Measurements from ENCODE around the gene GALNS.
"Not testable (repeated sequence)": the region's sequence is repeated elsewhere in the genome, so short reads cannot be mapped to it uniquely, and the experiment has no call there.

The GALNS gene

DNA sequence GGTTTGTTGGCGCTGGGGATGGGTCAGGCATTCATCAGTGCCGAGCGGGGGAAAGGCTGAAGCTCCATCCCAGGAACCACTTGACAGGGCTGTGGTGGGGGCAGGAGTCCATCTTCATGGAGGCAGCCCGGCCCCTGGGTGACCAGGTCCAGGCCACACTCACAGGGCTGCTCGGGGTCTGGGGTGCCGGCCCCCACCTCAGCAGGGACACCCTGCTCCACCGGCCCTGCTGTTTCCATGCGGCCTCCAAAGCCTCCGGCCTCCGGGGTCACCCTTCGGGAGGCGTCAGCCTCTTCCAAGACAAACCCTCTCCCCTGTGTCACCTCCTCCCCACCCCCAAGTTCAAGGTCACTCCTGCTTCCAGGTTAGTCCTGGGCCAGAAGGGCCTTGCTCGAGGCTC is 22.1 kb downstream of the GALNS start:
- no peak for DNase-seq

DNA sequence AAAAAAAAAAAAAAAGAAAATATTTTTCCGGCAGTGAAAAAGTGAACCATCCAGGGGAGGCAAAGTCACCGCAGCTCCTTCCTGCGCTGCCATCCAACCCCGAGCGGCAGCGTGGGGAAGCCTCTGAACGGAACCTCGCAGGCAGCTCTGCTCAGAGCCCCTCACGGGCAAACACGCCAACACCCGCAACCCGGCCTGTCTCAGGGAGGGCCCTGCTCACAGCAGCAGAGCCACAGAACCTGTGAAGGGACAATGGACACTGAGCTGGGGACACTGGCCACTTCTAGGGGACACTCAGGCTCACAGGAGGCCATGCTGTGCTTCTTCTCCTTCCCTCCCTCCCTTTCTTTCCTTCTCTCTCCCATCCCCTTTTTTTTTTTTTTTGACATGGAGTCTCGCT is 23.7 kb downstream of the GALNS start:
- DNase-seq: no peak

DNA sequence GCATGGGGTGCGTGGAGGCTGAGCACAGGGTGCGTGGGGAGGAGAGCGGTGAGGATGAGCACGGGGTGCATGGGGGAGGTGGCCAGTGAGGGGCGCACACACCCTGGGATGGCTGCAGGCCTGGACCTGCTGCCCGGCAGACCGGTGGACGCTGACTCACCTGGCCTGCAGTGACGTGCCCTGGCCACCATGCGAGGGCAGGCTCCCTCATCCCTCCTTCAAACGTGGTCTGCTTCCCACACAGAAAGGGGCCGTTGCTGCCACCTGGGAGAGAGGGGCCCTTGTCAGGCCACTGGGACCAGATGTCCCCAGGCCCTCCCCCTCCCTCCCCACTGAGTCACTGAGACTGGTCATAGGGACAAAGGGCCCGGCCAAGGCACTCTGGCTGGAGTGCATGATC is 24.9 kb downstream of the GALNS start:
- no peak for DNase-seq

DNA sequence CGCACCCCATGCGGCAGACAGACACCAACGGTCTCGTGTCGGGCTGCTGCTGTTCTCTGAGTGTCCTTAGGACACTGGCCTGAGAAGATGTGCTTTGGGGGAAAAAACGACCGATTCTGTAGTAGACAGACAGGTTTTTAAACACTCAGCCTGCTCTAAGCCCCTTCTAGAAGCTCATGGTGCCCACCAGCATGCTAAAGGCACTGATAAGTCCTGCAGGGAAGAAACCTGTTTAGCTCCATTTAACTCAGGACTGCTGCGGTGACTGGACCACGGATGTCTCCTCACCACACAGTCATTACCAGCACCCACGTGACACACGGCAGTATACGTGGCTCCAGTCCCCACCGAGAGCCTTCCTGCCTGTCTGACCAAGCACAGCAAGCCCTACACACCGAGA is 26.0 kb downstream of the GALNS start:
- no peak for DNase-seq

DNA sequence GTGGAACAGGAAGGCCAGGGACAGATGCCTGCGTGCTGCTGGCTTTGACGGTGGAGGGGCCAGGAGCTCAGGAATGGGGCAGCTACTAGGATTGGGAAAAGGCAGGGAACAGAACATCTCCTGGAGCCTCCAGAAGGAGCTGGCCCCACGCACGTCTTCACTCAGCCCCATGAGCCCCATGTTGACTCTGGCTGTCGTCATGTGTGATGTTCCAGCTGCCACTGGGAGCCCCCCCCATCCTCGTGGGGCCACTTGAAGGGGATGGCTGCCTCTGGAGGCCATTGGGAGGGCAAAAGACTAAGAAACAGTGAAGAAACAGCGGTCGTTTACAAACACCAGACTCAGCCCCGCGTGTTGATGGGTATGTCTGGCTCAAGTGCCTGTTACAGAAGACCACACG is 26.5 kb downstream of the GALNS start:
- no peak for DNase-seq

DNA sequence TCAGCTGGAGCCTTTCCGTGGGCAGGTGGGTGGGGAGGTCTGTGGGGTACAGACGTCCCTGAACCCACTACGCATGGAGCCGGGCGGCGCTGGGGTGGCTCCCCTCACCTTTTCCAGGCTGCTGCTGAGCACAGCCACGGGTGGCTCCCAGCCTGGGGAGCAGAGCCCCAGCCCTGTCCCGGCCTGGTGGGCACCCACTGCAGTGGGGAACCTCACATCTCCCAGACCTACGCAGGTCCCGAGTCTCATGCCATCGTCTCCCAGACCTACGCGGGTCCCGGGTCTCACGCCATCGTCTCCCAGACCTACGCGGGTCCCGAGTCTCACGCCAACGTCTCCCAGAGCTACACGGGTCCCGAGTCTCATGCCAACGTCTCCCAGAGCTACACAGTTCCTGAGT is 28.0 kb downstream of the GALNS start:
- no peak for DNase-seq

DNA sequence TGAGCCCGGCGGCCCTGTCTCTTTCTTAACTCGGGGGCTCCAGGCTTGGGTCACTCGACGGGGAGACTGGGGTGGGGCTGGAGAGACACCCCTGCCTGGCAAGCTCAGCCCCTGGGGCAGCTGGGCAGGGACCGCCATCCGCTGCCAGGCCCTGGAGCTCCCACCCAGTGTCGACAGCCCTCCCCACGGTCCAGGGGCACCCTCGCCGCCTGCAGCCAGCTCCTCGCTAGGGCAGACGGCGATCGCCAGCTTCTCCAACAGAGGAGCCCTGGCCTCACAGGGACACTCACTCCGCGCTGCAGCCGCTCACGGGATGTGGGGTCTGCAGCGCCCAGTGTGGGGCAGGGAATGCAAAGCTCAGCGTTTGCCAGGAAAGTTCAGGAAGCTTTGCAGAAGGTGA is 29.0 kb downstream of the GALNS start:
- no peak for DNase-seq

DNA sequence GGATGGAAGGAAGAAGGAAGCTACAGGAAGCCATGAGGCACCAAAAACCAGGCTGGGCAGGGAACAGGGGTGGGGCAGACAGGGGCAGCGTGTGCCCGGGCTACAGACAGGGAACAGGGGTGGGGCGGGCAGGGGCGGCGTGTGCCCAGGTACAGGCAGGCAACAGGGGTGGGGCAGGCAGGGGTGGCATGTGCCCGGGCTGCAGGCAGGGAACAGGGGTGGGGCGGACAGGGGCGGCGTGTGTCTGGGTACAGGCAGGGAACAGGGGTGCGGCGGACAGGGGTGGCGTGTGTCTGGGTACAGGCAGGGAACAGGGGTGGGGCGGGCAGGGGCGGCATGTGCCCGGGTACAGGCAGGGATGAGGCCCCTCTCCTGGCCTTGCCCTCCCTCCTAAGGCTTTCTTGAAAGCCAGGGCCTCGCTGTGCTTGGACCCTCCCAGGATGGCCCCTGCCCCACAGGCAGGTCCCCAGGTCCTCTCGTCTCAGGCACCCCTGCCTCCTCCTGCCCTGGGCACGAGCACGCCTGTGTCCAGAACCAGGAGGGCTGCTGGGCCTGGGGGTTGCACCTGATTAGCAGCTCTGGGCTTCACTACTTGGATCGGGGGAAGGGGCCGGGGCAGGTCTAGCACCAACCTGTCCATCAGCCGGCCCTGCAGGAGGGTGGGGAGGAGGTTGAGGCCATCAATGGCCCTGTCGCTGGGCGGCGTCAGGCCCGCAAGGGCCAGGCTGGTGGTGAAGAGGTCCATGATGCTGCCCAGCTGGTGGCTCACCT is 30.5 kb downstream of the GALNS start:
- no peak for DNase-seq

DNA sequence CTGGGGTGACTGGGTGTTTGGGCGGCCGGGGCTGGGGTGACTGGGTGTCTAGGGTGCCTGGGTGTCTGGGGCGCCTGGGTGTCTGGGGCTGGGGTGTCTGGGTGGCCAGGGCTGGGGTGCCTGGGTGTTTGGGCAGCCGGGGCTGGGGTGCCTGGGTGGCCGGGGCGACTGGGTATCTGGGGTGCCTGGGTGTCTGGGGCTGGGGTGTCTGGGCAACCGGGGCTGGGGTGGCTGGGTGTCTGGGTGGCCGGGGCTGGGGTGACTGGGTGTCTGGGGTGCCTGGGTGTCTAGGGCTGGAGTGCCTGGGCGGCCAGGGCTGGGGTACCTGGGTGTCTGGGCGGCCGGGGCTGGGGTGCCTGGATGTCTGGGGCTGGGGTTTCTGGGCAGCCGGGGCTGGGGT is 31.6 kb downstream of the GALNS start:
- DNase-seq: no peak

DNA sequence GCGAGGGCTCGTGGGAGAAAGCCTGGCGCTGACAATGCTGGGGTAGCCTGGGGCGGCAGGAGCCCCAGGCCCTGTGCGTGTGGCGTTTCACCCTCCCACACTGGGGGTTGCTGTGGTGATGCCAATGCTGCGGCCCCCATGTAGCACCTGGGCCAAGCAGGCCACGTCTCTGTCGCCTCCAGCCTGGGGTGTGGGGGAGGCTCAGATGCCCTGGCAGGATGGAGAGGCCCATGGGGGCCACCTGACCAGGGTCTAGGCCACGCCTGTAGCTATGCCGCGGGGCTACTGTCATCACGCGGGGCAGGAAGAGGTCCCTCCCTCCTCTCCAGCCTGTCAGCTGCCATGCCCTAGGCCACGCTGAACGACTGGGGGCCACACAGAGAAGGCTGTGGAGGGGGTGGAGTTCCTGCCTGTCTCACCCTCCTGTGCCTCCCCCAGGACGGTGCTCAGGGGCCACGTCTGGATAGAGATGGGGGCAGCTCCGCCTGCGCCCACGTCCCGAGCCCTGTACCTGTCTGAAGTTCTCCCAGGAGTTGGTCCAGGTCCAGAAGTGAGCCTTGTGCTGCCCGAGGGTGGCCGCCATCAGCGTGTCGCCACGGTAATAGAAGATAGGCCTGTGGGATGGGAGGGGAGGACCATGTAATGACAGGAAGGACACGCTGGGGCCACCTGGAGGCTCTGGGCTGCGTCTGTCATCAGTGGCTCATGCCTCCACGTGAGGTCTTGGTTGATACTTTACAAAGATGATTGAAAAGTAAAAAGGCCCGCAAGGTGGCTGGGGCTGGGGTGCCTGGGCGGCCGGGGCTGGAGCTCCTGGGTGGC is 32.3 kb downstream of the GALNS start:
- DNase-seq: no peak

DNA sequence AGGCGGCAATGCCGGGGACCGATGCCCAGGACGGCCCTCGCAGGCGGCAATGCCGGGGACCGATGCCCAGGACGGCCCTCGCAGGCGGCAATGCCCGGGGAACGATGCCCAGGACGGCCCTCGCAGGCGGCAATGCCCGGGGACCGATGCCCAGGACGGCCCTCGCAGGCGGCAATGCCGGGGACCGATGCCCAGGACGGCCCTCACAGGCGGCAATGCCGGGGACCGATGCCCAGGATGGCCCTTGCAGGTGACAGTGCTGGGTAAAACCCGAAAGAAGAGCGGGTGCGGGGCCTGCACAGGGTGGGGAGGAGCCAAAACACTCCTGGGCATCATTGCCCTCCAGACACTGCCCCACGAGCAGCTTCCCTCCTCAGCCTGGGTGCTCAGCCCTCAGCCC is 33.1 kb downstream of the GALNS start:
- DNase-seq: not testable (repeated sequence)

DNA sequence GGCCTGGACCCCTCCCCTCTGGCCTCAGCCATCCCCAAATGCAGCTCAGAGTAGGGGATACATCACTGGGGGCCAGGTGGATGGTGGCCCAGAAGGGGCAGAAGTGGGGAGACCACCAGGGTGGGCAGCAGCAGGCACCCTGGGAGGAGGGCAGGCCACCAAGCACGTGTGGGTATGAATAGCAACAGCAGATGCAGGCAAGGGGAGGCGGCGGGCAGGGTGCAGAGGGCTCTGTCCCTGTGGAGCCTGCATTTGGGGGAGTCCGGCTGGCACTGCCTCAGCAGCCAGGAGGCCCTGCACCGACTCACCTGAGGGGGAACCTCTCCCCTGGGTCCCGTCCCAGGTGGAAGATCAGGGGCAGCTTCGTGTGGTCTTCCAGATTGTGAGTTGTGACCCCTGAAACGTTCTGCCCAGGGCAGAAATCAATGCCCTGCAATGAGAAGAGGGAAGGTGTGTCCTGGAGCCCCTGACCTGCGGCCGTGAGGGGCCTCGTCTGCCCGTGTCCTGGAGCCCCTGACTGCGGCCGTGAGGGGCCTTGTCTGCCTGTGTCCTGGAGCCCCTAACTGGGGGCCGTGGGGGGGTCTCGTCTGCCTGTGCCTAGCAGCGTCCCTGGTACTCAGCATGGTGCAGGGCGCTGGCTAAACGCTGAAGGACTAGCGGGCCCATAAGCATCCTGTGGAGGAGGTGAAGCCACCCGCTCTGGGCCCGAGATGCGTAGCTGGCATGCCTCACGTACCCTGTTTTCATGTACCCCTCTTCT is 34.3 kb downstream of the GALNS start:
- DNase-seq: no peak

DNA sequence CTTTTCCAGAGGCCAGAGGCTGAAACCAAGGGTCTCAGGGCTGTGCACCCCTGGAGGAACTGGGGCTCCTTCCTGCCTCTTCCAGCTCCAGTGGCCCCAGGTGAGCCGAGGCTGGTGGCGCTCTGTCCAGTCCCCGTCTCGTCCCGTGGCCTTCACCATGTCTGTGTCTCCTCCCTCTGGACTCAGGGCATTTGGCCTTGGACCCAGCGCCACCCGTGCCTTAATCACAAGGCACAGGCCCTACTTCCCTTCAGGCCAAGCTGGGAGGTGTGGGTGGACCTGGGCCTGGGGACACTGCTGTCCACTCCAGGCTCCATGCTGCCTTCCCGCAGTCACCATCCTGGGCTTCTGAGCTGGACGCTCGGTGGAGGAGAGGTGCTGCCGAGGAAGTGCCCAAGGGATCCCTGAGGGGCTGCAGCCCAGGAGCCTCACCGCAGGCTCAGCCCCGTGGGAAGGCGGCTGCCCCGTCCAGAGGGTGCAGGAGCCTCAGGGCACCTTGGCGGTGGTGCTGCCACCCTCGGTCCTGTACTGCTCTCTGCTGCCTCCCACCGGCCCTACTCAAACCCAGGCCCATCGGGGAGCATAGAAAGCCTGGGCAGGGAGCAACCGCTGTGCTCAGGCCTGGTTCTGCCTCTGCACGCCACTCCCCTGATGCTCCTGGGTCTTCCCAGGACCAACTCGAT is 35.4 kb downstream of the GALNS start:
- no peak for DNase-seq

DNA sequence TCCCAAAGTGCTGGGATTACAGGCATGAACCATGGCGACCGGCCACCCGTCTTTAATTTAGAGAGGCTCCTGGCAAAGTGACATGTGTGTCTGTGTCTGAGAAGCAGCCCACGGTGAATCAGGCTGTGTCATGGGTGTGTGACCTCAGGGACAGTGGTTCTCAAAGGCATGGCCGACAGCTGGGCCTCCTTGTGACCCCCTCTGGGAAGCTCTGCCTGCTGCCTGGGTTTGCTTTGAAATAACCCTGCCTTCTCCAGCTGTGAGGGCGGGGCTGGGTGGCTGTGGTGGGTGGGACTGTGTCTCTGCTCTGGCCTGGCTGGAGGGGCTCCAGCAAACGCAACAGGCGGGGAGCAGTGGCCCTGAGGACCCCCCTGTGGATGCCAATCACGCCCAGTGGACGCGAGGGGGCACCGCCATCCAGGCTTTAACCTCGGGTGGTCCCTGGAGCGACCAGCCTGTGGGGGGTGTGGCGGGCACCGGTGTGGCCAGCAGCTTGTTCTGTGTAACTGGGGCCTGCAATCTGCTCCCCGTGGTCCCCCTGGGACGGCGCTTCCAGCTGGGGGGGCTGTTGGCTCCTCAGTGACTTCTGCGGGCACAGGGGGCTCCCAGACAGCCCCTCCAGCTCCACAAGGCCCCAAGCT is 36.2 kb downstream of the GALNS start:
- DNase-seq: no peak

DNA sequence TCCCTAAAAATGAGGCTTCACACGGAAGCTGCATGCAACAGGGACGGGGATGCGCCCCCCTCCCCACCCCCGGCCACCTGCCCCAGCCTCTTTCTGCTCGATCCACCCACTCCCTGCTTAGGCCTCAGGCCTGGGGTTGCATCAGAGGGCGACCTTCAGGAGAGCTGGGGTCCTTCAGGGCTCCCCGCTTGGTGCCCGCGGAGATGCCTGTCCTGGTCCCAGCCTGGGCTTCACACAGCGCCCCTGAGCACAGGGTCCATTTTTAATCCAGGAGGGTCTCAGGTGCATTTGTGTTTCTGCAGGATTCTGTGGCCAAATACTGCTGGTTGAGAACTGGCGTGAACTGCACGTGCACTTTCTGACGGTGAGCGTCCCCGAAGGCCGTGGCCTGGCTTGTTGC is 37.6 kb downstream of the GALNS start:
- DNase-seq: no peak

DNA sequence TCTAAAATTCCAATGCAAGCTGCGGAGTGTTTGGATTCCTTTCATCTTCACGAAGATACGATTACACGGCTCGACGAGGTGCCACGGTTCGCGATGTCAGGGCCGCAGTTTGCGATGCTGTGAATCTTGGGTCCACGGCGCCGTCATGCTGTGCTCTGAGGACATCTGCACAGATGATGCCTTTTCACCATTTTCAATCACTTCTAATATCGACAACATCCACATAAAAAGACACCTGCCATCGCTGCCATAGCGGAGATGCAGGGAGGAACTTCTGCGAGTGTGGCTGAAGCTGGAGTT is 38.2 kb downstream of the GALNS start:
- DNase-seq: no peak

DNA sequence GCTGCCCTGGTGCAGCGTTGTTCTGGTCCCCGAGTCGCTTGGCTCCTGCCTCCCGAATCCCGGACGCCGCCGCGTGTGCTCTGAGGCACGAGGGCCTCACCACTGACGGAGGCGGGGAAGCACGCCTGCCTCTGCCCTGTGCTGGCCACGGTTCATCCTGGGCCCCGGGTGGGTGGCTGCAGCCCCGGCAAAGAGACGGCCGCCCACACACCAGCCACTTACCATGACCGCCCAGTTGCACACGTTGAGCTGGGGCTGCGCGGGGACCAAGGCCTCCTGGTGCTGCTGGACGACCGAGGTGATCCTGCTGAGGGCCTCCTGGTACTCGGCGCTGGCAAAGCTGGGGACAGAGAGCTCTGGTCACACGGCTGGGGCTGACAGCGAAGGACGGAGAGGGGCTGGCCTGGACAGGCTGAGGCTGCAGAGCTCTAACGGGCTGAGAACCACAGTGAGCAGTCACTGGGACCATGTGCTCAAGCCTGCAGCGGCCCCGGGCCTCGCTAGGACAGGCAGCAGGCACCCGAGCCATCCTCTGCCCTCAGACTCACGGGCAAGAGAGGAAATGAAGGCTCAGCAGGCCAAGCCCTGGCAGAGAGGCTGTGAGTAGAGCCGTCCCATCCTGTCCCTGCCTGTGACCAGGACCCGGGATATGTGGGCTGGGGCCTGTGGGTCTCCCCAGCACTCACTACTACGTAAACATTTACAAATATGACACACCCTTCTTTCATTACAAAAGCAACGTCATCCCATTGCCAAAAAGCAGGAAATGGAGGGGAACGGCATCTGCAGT is 38.8 kb downstream of the GALNS start:
- DNase-seq: no peak

DNA sequence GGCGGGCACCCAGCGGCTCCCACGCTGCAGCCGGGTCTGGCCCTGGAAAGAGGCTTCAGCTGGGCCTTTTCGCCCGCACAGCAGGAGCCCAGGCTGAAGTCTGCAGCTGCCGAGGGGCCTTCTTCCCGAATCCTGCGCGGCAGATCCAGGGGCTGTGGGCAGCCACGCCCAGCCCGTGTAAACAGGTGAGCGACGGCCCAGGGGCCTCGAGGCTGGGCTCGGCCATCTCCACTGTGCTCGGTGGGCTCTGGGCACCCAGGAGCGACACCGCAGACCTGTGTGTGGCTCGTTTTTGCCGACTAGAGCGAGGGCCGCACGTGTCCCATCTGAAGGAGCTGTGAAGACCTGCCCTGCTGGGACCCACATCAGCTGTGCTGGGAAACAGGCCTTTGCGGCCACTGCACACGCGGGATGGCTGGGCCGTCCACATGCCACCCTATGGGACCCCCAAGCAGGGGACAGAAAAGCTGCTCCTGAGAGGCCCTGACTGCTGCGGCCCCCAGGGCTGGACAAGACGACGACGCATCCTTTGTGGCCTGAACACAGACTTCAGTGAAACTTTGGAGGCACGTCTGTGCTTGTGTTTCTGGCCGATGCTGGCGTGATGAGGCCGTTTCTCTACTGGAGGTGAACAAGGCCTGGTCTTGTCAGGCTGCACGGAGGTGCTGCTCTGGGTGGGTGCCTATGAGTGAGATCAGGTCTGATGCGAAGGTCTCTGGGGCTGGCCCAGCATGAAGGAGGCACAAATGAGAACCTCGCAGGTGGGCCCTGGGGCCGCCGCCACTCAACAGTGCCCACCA is 39.8 kb downstream of the GALNS start:
- DNase-seq: no peak

DNA sequence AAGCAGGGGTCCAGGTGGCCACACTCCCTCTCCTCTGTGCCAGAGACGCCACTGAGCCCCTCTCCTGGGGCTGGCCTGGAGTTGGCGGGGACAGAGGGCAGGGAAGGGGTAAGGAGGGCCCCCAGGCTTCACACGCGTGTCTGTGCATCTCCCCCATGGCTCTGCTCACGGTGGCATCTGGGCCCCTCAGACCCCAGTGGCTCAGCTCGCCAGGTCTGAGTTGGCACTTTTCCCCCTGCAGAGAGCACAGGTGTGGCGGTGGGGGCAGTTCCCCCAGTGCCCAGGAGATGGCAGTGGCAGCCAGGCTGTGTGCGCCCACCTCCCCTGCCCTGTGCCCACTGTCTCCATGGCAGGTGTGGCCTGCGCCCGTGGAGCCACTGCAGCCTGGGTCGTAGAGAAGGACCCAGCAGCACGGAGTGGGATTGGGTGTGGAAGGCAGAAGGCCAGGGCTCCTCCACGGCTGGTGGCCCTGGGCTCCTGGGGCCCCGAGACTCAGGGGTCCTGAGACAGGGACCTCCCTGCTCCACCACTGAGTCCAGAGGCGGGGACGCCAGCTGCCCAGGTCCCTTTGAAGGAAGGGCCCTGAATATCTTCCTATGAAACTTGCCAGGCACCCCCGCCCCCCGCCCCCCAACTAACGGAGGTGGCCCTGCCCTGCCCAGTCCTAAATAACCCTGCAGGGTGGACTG is 40.7 kb downstream of the GALNS start:
- peak; percentile 7 for DNase-seq

DNA sequence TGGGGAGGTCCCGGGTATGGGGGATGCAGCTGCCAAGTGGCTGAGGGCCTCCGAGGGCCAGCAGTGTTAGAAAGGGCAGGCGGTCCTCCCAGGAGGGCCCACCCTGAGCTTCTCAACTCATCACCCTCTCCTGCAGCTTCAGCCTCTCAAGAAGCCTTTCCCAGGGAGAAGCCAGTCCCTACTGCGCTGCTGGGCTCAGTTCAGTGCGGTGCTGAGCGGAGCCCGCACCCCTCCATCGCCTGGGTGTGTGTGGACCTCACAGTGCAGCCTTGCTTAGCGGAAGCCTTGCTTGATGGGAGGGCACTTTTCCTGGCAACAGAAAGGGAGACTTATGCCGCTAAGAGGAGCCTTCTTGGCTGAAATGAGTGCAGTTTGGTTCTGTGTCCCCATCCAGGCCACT is 41.5 kb downstream of the GALNS start:
- no peak for DNase-seq

DNA sequence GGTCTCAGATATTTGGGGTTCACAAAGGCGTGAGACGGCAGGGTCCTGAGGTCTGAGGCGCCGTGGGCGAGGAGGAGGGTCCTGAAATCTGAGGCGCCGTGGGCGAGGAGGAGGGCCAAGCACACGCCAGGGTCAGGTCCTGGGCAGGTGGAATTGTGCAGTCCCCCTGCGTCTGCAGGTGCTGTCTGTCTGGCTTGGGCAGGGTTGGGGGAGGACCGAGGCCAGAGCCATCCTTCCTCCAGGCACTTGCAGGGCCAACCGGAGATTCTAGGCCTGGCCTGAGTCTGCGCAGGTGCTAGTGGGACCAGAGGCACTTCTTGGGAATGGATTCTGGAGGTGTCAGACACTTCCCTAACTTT is 42.6 kb downstream of the GALNS start:
- no peak for DNase-seq
